GM19372 (cell line): ENCODE results near the gene ABCA3.
"Not testable (repeated sequence)": the region's sequence is repeated elsewhere in the genome, so short reads cannot be mapped to it uniquely, and the experiment has no call there.

ENCODE experiments used
- ATAC-seq: cut with Tn5 transposase; IDR thresholded peaks from one replicate; pipeline ENCODE4 v1.9.1; 2021; ENCODE audit warnings: mild to moderate bottlenecking, low read depth, moderate library complexity; ENCODE audit not compliant: unreplicated experiment

The ABCA3 gene

GRCh38 chr16:2282866-2283555 lies 57.5 kb downstream of the ABCA3 start:
- ATAC-seq: no peak

- no peak for ATAC-seq
These were observed 58.3 kb downstream of the ABCA3 start for GRCh38 chr16:2282262-2282661.

- no peak for ATAC-seq
These were observed 59.5 kb downstream of the ABCA3 start for GRCh38 chr16:2280981-2281542.

- ATAC-seq: no peak
These were observed 60.1 kb downstream of the ABCA3 start for GRCh38 chr16:2280461-2280860.

GRCh38 chr16:2278956-2279800 lies 61.4 kb downstream of the ABCA3 start:
- no peak for ATAC-seq

GRCh38 chr16:2278272-2278608 lies 62.3 kb downstream of the ABCA3 start:
- no peak for ATAC-seq

- ATAC-seq: no peak
These were observed 62.9 kb downstream of the ABCA3 start for GRCh38 chr16:2277466-2278271.

GRCh38 chr16:2276368-2277195 lies 63.9 kb downstream of the ABCA3 start:
- ATAC-seq: no peak

- ATAC-seq: no peak
These were observed 64.8 kb downstream of the ABCA3 start for GRCh38 chr16:2275476-2276367.

- no peak for ATAC-seq
These were observed 66.6 kb downstream of the ABCA3 start for GRCh38 chr16:2273931-2274330.

GRCh38 chr16:2273484-2273883 lies 67.0 kb downstream of the ABCA3 start:
- ATAC-seq: no peak

- no peak for ATAC-seq
These were observed 68.6 kb downstream of the ABCA3 start for GRCh38 chr16:2271848-2272461.

GRCh38 chr16:2270588-2271470 lies 69.7 kb downstream of the ABCA3 start:
- ATAC-seq: no peak

- ATAC-seq: no peak
These were observed 70.5 kb downstream of the ABCA3 start for GRCh38 chr16:2270070-2270462.

GRCh38 chr16:2267913-2268666 lies 72.4 kb downstream of the ABCA3 start, which contains the start of gene RNPS1:
TSS of gene RNPS1 (minus strand) at chr16:2268126. CDS start at chr16:2264643, 3,483 bp downstream.
- peak; percentile 85 for ATAC-seq

GRCh38 chr16:2267505-2267912 lies 73.0 kb downstream of the ABCA3 start:
- peak; percentile 51 for ATAC-seq

GRCh38 chr16:2266887-2267286 lies 73.6 kb downstream of the ABCA3 start:
- ATAC-seq: not testable (repeated sequence)
